Ishikawa (cell line): ENCODE data around the gene OR10H2.

Experiments used
- EGR1 ChIP-seq: IDR thresholded peaks from 2 replicates; pipeline ENCODE4 v1.6.1; 2012
- YY1 ChIP-seq: IDR thresholded peaks from 2 replicates; pipeline ENCODE4 v1.6.1; 2012; ENCODE audit warnings: low read depth

DNA sequence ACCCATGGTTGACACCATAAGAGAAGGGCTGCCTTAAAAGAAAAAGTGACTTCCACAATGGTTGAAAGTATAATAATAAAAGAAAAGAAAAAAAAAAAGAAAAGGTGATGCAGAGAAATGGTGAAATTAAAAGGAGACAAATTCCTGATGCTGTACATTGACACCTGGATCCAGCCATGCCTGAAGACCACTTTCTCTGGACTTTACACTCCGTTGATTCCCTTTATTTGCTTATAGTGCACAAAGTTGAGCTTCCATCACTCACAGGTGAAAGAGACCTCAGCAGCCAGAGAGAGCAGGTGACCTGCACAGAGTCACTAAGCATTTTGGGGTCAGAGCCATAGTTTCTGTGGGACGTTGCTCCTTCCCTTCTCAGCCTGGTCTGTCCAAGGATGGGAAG is 47.4 kb downstream of the OR10H2 start:
- TF ChIP-seq EGR1 (no peak), YY1 (no peak)
